ENCODE measurements around the gene MAT2B.

- TF ChIP-seq ZNF778 (CRISPR knock-in tag; IDR thresholded peaks at IDR 0.05) (no peak), REST (IDR thresholded peaks at IDR 0.05; ENCODE audit: borderline replicate concordance) (no peak), REST (CRISPR knock-in tag; IDR thresholded peaks at IDR 0.05; ENCODE audit: low read depth) (no peak), TCF7 (IDR thresholded peaks at IDR 0.05; ENCODE audit: borderline replicate concordance) (no peak), U2AF1 (optimal IDR thresholded peaks at IDR 0.05; ENCODE audit: low read depth, low read length) (no peak), NR2C2 (CRISPR knock-in tag; IDR thresholded peaks at IDR 0.05) (no peak), NR2C2 (tag; IDR thresholded peaks at IDR 0.05) (no peak), CTCF (IDR thresholded peaks at IDR 0.05 in 2 of 3, conservative IDR thresholded peaks at IDR 0.05 in 1 of 3; ENCODE audit: insufficient read depth in 2 of 3, low read depth in 1 of 3, low read length in 3 of 3) (no peak), ZNF518B (CRISPR knock-in tag; IDR thresholded peaks at IDR 0.05) (no peak), NFYB (IDR thresholded peaks at IDR 0.05; ENCODE audit: extremely low read depth, insufficient read length) (no peak), BMI1 (IDR thresholded peaks at IDR 0.05; ENCODE audit: low read length) (no peak), PHF8 (IDR thresholded peaks at IDR 0.05; ENCODE audit: borderline replicate concordance, low read length) (no peak), HMG20A (CRISPR knock-in tag; conservative IDR thresholded peaks at IDR 0.05) (no peak), NBN (IDR thresholded peaks at IDR 0.05; ENCODE audit: low read depth) (no peak), MCM2 (IDR thresholded peaks at IDR 0.05; ENCODE audit: low read depth) (no peak), POLR2A (conservative IDR thresholded peaks at IDR 0.05) (no peak)
Observed at GRCh38 chr5:163506726-163507125, 1.3 kb downstream of the MAT2B start.

Data from K562 (cell line).